Neutrophil (primary cell): ENCODE data around the gene CNNM1.

Source experiments
- H3K27ac ChIP-seq: fragments of 200-600 bp; sonication (generic); 2 replicates; pipeline ENCODE4 v1.5.1; 2016; ENCODE audit warnings: mild to moderate bottlenecking, moderate library complexity
- H3K27me3 ChIP-seq: fragments of 200-600 bp; sonication (generic); 2 replicates; pipeline ENCODE4 v1.6.0; 2016; ENCODE audit warnings: mild to moderate bottlenecking
- H3K36me3 ChIP-seq: fragments of 200-600 bp; sonication (generic); 2 replicates; pipeline ENCODE4 v1.5.1; 2017
- H3K4me1 ChIP-seq, 2 experiments: fragments of 200-600 bp in 1 of 2; sonication (generic) in 1 of 2; 1 replicate in 1 of 2; 2 replicates in 1 of 2; pipeline versions ENCODE4 v1.5.1 to v1.6.1; 2013 to 2016; ENCODE audit warnings: low read depth in 1 of 2, low read length in 1 of 2, mild to moderate bottlenecking in 1 of 2, moderate library complexity in 1 of 2; ENCODE audit not compliant: control insufficient read depth in 1 of 2, insufficient read depth in 1 of 2
- H3K4me3 ChIP-seq, 2 experiments: fragments of 200-600 bp in 1 of 2; sonication (generic) in 1 of 2; 1 replicate in 1 of 2; 2 replicates in 1 of 2; pipeline ENCODE4 v1.5.1; 2013 to 2016; ENCODE audit warnings: low read depth in 1 of 2, low read length in 1 of 2, mild to moderate bottlenecking in 1 of 2, moderate library complexity in 1 of 2
- H3K9me3 ChIP-seq: fragments of 200-600 bp; sonication (generic); 2 replicates; pipeline ENCODE4 v1.5.1; 2016
- CTCF ChIP-seq: fragments of 200-600 bp; sonication (generic); IDR thresholded peaks from 2 replicates; pipeline ENCODE4 v1.5.1; 2016; ENCODE audit warnings: antibody characterized with exemption

CNNM1 gene

GRCh38 chr10:99353182-99353581 lies 24.0 kb downstream of the CNNM1 start:
- Histone ChIP-seq H3K4me1 (no peaks in the 10 kb centered on the region), H3K27me3 (peaks cover 30% of the 10 kb centered on the region), H3K27ac (no peak overlapping the region), H3K4me3 (no peak overlapping the region), H3K9me3 (no peaks in the 10 kb centered on the region), H3K36me3 (no peaks in the 10 kb centered on the region)
- TF ChIP-seq CTCF, result no peak

- no peak for TF ChIP-seq CTCF
- Histone ChIP-seq H3K27ac (no peak overlapping the region), H3K27me3 (peaks cover 43% of the 10 kb centered on the region), H3K9me3 (no peaks in the 10 kb centered on the region), H3K4me1 (no peaks in the 10 kb centered on the region), H3K36me3 (no peaks in the 10 kb centered on the region), H3K4me3 (no peak overlapping the region)
Observed at GRCh38 chr10:99357691-99358090, 28.5 kb downstream of the CNNM1 start.

- Histone ChIP-seq H3K4me1 (no peaks in the 10 kb centered on the region), H3K36me3 (no peaks in the 10 kb centered on the region), H3K27ac (no peak overlapping the region), H3K4me3 (no peak overlapping the region), H3K27me3 (peaks cover 41% of the 10 kb centered on the region), H3K9me3 (no peaks in the 10 kb centered on the region)
- TF ChIP-seq CTCF, result no peak
Observed at GRCh38 chr10:99358101-99358500, 28.9 kb downstream of the CNNM1 start.

GRCh38 chr10:99360934-99361333 lies 31.8 kb downstream of the CNNM1 start:
- TF ChIP-seq CTCF, result no peak
- H3K27ac ChIP-seq, result no peak overlapping the region
- peaks cover 11 to 12% of the 10 kb centered on the region in 2 experiments for H3K4me1 ChIP-seq
- no peak overlapping the region for H3K4me3 ChIP-seq
- peaks cover 28% of the 10 kb centered on the region for H3K27me3 ChIP-seq
- H3K9me3 ChIP-seq, result no peaks in the 10 kb centered on the region
- no peaks in the 10 kb centered on the region for H3K36me3 ChIP-seq

- no peaks in the 10 kb centered on the region for H3K36me3 ChIP-seq
- H3K4me3 ChIP-seq, result no peak overlapping the region
- H3K27me3 ChIP-seq, result peaks cover 27% of the 10 kb centered on the region
- H3K27ac ChIP-seq, result no peak overlapping the region
- TF ChIP-seq CTCF, result no peak
- H3K4me1 ChIP-seq, result peaks cover 25 to 31% of the 10 kb centered on the region in 2 experiments
- no peaks in the 10 kb centered on the region for H3K9me3 ChIP-seq
Observed at GRCh38 chr10:99364125-99364524, 35.0 kb downstream of the CNNM1 start.

- TF ChIP-seq CTCF, result no peak
- Histone ChIP-seq H3K4me1 (peaks cover 25 to 31% of the 10 kb centered on the region in 2 experiments), H3K27me3 (peaks cover 27% of the 10 kb centered on the region), H3K9me3 (no peaks in the 10 kb centered on the region), H3K36me3 (no peaks in the 10 kb centered on the region), H3K27ac (no peak overlapping the region), H3K4me3 (no peak overlapping the region)
Observed at GRCh38 chr10:99365311-99365710, 36.2 kb downstream of the CNNM1 start.
